Fibroblast of skin of back (primary cell): ENCODE measurements around the gene NKX1-1.
"Not testable (repeated sequence)": the region's sequence is repeated elsewhere in the genome, so short reads cannot be mapped to it uniquely, and the experiment has no call there.

Experiments
- DNase-seq: peaks from one replicate; pipeline ENCODE4 v3.0.0-alpha.2; 2013

Gene NKX1-1

DNA sequence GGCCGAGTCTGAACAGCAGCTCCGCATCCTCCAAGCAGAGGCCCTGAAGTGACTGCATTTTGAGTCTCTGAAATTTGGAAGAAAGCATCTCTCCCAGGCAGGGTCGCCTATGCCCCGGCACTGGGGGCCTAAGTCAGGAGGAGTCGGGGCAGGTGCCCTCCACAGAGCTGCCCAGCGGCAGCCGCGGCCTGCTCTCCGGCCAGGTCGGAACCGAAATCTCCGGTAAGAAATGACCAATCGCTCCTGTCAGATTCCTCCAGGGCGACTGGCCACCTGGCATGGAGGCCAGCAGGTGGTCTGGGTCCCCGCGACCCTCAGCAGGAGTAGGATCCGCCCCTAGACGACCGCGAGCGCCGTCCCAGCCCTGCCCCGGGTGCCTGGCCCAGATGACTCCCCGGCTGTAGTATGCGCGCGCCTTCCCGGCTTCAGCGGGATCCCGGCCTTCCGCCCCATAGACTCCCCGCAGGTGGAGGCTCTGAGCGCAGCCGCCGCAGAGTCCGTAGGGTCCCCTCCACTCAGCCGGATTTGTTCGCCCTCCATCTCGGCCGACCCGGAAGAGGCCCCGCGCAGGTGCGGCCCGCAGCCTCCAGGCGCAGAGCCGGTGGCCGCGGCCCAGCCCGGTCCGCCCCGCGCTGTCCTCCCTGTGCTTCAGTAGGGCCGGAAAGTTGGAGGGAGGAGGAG lies 1.5 kb downstream of the NKX1-1 start:
- no peak for DNase-seq

DNA sequence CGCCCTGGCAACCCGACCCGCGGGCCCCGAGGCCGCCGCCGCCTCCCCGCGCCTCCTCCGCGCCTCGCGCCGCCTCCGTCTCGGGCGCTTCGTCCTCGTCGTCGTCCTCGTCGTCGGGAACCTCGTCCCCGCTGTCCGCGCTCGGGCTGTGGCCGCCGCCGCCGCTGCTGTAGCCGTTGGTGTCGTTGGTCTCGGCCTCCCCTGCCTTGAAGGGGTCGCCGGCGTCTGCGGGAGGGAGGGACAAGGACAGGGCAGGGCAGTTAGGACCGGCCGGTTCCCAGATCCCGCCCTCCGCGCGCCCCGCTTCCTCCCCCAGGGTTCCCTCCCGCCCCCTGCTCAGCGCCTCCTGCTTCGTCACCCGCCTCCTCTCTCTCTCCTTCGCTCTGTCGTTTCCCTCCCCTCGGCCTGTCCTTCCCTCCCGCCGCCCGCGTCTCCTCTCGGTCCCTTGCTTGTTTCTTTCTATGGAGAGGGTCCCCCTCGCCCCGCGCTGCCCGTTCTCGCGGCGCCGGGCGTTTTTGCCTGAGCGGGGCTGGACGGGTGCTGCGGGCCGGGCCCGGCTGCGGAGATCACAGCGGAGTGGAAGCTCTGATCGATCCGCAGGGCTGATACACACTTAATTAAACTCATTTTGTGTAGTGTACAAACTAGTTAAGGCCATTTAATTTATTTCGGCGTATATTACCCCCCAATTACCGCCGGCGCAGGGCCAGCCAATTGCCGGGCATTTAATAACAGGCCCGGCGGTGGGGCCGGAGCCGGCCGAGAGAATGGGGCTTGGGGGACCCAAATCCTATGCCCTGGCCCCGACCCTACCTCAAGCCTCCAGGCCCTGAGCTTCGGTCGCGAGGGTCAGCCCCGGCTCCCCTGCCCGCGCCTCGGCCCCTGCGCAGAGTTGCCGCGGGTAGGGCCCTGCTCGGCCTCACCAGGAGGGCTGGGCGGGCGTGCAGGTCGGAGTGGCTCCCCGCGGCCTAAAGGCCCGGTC lies 2.4 kb downstream of the NKX1-1 start:
- DNase-seq = no peak

DNA sequence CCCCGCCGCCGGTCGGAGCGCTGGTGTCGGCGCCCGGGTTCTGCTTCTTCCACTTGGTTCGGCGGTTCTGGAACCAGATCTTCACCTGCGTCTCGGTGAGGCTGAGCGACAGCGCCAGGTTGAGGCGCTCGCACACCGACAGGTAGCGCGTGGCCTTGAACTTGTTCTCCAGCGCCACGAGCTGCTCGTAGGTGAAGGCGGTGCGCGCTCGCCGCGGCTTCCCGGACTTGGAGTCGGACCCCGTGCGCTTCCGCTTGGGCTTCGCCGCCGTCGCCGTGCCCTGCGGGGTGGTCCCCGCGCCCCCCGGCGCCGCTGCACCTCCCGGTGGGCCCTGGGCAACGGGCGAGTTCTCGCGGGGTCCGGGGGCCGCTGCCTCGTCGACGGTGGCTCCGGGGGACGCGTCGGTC lies 3.1 kb downstream of the NKX1-1 start:
- no peak for DNase-seq

DNA sequence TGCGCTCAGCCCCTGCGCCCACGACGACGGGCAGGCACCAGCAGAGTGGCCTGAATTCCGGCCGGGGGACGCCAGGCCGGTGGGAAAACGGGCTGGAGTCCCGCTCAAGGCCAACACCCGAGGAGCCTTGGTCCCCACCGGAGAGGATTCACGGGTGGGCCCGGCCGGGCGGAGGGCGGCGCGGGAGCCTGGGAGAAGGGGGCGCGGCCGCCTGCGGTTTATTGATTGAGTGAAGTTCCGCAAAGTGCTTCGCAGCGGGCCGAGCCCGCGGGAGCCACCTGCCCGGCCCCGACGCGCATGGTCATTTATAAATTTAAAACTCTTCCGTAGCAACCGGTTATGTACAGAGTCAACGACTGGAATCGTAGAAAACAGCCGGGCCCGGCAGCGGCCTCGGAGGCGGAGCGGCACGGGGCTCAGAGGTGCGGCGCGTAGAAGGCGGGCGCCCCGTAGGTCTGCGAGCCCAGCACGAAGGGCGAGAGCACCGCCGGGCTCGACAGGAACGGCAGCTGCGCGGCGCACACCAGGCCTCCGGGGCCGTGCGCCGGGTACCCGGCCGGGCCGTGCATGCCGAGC lies 3.6 kb downstream of the NKX1-1 start:
- no peak for DNase-seq

DNA sequence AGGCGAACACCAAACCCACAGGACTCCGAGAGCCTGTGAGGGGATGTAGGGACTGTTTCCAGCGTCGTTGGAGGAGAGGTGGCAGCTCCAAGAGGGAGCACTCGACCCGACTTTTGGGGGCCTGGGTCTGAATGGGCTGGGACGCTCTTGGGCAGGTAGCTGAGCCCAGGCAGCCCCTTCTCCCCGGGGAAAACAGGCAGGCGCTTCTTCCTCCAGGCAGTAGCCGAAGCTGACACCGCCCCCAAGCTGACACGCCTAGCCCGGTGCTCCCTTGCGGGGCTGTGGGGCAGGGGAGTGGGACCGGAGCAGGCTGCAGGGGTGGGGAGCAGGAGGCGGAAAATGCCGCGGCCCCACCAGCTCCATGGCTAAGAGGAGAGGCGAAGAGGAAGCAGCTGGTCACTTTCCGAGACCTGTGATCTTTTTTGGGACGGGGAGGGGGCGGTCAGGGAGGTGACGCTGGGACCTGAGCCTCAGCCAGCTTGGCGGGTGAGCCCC lies 4.2 kb downstream of the NKX1-1 start:
- no peak for DNase-seq

DNA sequence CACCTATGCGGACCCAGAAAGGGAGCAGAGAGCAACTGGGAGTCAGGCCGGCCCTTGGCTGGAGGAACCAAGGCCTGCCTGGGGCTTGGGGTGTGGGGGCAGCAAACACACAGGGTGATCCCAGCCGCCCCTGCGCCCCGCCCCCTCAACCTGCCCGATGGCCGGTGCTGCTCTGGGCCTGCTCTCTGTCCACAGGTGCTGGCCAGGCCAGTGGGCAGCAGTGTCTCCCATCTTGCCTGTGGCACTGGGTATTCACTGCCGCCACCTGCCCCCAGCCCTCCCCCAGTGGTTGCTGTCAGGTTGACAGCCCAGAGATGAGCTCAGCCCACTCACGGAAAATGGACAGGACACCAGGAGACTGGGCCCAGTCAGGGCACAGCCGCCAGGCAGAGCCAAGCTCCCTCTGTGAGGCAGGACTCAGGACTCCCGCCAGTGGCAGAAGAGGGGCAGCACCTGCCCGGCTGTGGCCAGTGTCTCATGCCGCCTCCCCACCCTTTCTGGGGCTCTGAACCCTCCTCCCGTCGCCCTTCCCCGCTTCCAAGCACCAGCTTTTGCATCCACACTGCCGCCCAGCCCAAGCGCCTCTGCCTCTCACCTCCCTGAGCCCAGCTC lies 4.7 kb downstream of the NKX1-1 start:
- DNase-seq = no peak

DNA sequence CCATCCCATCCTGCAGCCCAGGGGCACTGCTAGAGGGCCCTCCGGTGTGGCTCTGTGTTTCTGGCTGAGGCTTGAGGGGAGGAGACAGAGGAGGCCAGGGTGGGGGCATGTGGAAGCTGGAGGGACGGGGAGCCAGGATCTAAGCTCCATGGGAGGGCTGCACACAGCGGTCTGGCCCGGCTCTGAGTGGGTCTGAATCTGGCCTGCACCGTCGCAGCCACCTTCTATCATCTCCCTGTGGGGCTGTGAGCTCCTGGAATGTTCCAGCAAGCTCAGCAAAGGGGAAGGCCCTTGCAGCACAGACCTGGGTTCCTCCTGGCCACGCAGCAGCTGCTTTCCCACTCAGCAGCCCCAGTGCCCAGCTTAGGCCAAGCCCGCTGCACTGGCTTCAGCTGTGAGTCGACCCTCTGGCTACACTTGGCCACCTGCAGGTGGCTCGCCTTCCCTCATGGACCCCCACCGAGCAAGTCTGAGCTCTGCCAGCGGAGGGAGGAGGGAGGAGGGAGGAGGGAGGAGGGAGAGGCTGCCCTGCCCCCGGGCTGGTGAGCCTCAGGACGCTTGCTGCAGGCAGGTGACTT lies 5.3 kb downstream of the NKX1-1 start:
- no peak for DNase-seq

DNA sequence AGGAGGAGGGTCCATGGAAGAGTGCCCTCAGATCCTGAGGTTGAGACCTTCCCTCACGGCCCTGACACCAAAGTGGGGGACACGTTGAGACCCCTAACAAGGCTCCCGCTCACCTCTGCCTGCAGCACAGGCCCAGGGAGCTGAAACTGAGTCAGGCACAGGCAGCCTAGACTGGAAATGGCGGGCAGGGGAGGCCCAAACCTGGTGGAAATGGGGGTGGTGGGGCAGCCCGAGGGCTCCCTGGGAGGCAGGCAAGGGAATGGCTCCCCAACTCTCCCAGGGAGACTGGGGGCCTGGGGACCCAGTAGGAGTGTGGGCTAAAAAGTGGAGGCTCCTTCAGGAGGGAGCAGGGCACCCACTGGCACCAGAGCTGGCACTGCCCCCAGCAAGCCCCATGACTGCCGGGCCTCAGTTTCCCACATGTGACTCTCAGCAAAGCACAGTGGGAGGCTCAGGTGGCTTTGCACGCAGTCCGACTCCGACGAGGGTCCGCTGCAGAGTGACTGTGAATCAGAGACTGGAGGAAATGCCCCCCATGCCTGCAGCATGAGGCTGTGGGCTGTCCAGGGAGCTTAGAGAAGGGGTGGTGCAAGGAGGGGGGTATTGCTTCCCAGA lies 5.9 kb downstream of the NKX1-1 start:
- no peak for DNase-seq

DNA sequence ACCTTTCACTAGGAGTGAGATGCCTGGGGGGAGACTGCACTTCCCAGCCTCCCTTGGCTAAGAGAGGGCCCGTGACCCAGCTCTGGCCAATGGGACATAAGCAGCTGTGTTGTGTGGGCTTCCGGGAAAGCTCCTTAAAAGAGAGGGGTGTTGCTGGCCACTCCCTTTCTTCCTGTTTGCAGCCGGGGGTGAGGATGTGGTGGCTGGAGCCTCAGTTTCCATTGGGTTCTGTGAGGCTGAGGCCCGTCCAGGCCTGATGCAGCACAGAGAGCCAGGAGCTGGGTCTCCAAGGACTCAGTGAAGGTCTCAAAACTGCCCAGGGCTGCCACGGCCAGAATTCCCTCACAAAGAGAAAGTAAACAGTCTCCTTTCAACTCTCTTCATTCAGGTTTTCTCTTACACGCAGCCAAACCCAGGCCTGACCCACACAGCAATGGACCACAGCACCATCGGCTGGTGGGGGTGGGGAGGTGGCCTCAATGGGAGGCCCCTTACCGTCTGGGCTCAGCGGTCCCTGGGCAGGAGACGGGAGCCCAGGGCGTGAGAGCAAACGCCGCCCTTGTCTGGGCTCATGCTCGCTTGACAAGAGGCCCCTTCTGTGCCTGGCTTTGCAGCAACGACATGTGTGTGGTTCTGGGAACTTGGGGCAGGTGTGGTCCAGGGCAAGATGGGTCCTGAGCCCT lies 6.6 kb downstream of the NKX1-1 start:
- DNase-seq = no peak

DNA sequence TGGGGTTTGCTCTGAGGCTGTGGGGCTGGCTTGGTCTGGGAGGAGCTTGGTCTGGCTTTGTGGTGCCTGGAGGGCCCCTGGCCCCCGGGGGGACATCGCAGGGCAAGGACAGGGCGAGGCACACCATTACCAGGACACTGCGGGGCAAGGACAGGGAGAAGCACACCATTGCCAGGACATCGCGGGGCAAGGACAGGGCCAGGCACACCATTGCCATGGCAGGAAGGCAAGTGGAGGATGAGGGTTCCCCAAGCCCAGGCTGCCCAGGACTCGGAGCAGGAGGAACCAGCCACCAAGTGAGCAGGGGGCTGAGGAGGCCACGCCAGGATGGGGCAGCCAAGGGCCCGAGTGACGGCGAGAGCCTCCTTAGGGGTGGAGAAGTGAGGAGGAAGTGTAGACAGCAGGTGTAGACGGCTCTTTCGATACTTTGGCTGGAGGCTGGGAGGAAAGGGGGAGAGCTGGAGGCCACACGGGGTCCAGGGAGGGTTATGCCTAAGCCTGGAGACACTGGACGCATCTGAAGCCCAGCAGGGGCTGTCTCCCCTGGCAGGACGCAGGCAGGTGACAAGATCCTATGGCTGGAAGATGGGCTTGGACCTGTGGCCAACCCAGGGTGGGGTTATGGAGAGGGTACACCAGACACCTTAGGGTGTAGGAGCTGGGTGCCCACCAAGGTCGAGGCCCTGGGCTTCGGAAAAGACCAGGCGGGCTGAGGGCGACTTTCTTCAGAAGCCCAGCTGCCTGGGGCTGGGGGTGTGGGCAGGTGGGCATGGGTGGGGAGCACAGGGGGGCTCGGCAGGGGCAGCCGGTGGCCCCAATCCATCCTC lies 7.3 kb downstream of the NKX1-1 start:
- DNase-seq = no peak

DNA sequence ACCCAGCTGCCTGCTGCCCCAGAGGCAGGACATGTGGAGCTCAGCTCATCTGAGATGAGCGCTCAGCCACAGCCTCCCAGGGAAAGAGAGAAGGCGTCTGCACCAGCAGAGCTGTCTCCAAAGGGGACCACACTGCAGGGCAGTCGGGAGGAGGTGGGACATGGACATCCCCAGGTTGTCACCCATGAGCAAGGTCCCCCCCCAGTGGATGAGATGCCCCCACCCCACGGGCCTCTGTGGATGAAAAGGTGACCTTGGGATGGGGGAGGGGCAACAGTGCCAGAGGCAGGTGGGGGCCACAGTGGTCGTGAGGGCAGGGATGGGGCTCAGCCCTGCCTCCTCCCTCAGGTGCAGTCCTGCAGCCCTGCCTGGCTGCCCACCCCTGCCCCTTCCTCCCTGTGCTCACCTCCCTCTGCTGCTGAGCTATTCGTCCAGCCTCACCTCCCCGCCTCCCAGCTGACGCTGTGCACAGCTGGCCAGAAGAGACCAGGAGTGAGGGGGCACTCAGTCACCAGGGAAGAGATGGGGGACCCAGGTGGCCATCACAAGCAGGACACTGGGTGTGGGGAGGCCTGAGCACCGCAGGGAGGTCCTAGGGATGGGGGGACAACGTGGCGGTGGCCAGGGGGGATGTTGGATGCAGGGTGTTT lies 9.3 kb downstream of the NKX1-1 start:
- DNase-seq = no peak

DNA sequence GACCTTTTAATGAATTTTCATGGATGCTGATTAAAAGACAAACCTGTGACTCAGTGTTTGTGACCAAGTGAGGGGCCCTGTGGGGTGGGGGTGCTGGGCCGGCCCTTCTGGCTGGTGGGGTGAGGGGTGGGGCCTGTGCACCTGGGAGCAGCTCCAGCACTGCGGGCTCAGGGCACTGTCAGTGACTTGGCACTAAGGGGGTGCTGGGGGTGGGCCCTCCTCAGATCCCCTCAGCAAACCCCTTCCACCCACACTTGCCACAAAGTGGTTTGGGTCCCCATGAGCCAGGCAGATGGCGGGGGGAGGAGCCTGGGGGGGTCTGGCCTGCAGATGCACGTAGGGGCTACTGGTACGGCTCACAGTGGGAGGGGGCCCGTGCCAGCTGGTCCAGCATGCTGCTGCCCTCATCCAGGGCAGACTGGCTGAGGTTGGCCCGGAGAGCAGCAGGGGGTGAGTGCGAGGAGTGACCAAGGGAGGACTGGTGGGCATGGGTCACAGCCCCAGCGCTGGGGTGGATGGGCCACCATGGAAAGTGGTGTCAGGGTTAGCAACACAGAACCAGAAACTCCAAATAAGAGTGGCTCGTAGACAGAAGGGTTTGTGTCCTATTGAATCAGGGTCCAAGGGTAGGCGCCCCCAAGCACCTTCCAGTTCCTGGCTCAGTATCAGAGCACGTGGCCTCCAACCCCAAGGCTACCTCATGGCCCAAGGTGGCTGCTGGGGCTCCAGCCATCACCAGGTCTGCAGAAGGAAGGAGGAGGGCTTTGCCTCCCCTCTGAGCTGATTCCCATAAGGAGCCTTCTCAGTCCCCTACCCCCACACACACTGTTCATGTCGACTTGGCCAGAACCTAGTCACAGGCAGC lies 10.1 kb downstream of the NKX1-1 start:
- no peak for DNase-seq

DNA sequence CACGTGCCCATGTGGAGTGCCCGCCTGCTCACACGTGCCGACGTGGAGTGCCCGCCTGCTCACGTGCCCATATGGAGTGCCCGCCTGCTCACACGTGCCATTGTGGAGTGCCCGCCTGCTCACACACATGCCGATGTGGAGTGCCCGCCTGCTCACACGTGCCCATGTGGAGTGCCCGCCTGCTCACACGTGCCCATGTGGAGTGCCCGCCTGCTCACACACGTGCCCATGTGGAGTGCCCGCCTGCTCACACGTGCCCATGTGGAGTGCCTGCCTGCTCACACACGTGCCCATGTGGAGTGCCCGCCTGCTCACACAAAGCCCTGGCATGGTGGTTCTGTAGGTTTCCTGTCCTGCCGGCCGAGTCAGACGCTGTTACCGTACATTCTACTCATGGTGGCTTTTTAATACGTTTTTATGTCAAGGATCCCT lies 10.8 kb downstream of the NKX1-1 start:
- not testable (repeated sequence) for DNase-seq

DNA sequence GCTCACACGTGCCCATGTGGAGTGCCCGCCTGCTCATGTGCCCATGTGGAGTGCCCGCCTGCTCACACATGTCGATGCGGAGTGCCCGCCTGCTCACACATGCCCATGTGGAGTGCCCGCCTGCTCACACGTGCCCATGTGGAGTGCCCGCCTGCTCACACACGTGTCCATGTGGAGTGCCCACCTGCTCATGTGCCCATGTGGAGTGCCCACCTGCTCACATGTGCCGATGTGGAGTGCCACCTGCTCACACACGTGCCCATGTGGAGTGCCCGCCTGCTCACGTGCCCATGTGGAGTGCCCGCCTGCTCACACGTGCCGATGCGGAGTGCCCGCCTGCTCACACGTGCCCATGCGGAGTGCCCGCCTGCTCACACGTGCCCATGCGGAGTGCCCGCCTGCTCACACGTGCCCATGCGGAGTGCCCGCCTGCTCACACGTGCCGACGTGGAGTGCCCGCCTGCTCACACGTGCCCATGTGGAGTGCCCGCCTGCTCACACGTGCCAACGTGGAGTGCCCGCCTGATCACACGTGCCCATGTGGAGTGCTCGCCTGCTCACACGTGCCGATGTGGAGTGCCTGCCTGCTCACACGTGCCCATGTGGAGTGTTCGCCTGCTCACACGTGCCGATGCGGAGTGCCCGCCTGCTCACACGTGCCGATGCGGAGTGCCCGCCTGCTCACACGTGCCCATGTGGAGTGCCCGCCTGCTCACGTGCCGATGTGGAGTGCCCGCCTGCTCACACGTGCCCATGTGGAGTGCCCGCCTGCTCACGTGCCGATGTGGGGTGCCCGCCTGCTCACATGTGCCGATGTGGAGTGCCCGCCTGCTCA lies 11.5 kb downstream of the NKX1-1 start:
- DNase-seq = not testable (repeated sequence)

DNA sequence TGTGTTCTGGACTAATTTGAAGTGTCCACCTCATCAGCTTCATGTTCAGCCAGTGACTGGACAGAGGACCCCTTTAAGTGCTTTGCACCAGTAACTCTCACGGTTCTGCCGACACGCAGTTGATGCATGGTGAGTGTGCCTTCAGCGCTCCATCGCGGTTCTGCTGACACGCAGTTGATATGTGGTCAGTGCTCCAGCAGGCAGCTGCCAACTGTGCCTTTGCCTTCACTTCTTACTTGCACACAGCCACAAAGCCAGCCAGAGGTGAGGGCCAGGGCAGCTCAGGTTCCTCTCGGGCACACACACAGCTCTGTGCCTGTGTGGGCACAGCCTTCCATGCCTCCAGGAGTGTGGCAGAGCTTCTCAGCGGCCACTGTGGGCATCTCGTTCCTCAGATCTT lies 12.4 kb downstream of the NKX1-1 start:
- DNase-seq = no peak

DNA sequence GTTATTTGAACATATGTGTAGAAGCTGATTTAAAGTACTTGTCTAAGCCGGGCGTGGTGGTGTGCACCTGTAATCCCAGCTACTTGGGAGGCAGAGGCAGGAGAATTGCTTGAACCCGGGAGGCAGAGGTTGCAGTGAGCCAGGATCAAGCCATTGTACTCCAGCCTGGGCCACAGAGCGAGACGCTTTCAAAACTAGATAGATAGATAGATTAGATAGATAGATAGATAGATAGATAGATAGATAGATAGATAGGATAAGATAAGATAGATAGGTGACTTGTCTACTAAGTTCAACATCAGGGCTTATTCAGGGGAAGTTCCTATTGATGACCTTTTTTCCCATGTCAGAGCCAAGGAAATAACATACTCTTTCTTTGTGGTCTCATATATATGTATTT lies 12.9 kb downstream of the NKX1-1 start:
- not testable (repeated sequence) for DNase-seq

DNA sequence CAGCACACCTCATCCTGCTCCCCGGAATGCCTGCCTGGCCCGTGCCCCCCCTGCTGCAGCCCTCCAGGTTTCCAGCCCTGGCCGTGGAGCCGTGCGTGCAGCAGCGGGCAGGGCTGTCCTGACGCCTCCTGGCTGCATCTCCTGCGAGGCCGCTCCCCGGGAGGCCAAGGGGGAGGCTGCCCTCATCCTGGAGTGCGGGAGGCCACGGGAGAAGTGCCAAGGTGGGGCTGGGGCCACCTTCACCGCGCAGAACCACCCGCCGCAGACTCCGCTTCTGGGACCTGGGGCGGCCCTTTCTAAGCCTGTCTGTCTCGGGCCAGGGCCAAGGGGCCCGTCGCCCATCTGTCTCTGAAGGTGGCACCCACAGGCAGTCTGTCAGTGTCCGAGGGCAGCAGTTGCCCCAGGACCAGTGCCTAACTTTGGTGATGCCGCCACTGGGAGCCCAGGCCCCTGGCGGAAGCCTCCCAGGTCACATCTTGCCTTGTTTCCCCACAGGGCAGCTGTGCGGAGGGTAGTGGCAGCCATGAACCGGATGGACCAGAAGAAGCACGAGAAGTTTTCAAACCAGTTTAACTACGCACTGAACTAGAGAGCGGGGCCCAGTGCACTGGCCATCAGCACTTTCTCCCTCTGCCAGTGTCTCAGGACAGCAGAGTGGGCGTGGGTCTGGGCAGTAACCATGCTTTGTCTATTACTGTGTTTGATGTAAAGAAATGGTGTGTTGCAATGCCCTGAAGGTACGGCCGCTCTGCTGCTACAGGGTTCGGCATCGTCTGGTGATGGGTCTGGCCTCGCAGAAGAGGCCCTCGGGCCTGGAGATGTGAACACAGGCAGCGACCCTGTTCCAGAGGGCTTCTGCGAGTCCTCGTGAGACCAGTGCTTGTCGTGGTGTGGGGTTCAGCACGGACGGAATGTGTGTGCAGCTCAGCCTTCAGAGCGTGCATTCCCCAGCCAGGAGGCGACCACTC lies 20.6 kb downstream of the NKX1-1 start:
- no peak for DNase-seq
